Breast epithelium (tissue), 3 donors: ENCODE measurements around the gene C2CD3.

Experiments used
- CTCF ChIP-seq, 3 donors: fragments of 450-650 bp; IDR thresholded peaks; one replicate each; pipeline ENCODE4 v1.5.1; 2016 to 2017; ENCODE audit warnings: antibody characterized with exemption in 3 of 3, mild to moderate bottlenecking in 3 of 3, moderate library complexity in 3 of 3
- POLR2A ChIP-seq: fragments of 450-650 bp; IDR thresholded peaks from one replicate; pipeline ENCODE4 v1.6.1; 2016; ENCODE audit warnings: antibody characterized with exemption, mild to moderate bottlenecking, moderate library complexity

- no peak for TF ChIP-seq CTCF (IDR thresholded peaks at IDR 0.05)
- TF ChIP-seq POLR2A: no peak
Measured at GRCh38 chr11:74022546-74022945, 148.3 kb downstream of the C2CD3 start.
